GM19193 (cell line): ENCODE data around the gene MIB2.

ENCODE experiments used
- POLR2A ChIP-seq: IDR thresholded peaks from 4 replicates; pipeline ENCODE4 v1.6.1; 2011; ENCODE audit not compliant: insufficient read depth, insufficient read length; ENCODE audit errors: extremely low read depth

MIB2 gene

DNA sequence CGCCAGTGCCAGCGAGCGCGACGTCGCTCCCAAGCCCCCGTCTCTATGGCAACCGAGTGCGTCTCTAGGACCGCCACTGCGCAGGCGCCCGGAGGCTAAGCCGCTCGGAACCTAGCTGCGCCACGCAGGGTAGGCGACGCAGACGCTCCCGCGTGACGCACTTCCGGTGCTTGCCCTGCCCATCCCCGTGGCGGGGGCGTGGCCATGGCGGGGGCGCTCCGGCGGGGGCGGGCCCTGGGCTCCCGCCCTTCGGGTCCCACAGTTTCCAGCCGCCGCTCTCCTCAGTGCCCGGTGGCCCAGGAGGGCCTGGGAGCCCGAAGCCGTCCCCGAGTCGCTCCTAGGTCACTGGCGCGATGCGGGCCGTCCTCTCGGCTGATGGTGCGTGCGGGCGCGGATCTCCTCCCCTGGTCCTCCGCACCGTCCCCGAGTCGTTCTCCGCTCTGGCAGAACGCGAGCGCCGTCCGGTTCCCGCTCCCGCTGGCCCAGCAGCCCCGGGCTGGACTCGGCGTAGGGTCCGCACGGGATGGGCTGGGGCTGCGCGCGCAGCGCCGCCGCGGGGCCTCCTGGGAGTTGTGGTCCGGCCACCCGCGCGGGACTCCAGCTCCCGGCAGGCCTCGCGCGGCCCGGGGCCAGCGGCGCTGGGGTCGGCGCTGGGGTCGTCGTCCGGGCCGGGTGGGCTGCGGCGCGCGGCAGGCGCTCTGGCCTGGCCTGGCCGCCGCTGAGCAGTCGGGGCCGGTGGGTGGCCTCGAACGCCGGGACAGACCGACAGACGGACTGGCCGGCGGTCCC, at the start of gene MIB2:
TSS of gene MIB2 (plus strand) at position 245 of the 789 bp plus-strand sequence. CDS start 7,953 bp downstream, outside the sequence.
- TF ChIP-seq POLR2A: peak; percentile 84

DNA sequence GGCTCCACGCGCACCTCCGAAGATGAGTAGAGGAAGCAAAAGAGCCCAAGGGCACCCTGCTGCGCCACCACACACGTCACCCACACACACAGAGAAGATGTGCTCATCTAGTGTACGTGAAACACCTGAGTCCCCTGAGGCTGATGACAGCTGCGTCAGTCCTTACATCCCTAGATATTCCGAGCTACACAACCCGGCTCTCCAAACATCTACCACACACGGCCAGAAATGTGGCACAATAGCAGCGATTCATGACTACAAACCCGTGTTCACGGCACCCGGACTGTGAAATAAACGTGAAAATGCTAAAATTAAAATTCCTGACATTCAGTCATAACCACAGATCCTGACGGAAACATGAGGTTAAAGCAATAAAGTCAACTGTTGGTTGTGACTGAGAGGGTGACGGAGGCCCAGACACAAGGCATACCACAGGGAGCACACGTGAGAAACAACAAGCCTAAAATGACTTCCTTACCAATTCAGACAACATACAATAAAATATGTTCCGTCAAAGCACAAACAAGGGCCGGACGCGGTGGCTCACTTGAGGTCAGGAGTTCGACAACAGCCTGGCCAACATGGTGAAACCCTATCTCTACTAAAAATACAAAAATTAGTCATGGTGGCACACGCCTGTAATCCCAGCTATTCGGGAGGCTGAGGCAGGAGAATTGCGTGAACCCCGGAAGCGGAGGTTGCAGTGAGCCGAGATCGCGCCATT, 48.0 kb upstream of the MIB2 start:
- no peak for TF ChIP-seq POLR2A

GRCh38 chr1:1567891-1568291, 47.4 kb upstream of the MIB2 start:
- no peak for TF ChIP-seq POLR2A

DNA sequence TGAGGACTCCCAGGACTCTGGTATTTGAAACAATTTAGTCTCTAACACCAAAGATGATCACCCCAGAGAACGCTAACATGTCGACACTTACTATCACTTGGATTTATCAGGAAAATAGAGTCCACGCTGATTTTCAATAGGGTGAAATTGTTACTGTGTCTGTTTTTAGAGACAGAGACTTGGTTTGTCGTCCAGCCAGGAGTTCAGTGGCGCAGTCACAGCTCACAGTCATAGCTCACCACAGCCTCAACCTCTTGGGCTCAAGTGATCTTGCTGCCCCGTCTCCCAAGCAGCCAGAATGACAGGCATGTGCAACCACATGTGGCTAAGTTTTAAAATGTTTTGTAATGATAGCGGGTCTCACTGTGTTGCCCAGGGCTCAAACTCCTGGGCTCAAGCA, 46.0 kb upstream of the MIB2 start:
- no peak for TF ChIP-seq POLR2A

DNA sequence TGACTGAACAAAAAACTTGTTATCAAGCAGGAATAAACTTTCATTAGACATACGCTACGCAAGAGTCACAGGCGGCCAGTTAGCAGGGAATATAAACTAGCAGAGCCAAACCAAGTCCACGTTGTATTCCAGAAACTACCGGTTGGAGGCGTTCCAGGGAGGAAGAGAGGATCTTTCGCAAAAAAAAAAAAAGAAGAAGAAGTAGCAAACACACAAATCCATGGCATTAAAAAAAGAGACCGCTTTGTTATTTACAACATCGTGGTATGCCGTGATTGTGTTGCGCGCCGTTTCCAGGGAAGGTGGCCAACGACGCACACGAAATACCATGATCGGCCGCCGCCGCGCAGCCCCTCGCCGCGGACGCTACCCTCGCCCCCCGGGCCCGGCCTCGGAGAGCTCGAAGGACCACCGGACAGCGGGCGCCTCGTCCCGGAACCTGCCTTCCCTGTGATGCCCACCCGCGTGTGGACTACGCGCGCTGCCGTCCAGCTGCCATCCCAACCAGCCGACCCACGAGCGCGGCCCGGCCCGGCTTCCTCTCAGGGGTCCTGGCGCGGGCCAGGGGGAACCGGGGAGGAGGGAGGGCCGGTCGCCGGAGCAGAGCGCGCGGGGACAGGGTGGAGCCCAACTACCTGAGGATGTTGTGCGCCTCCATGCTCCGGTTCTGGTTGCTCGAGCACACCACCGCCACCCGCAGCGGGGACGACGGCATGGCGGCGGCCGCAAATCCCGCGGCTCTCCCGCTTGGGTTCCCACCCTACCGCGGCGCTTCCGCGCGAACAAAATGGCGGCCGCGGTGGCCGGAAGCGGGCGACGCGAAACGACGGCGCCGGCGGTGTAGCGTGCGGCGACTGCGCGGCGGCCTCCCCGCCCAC, 41.2 kb upstream of the MIB2 start:
- no peak for TF ChIP-seq POLR2A

DNA sequence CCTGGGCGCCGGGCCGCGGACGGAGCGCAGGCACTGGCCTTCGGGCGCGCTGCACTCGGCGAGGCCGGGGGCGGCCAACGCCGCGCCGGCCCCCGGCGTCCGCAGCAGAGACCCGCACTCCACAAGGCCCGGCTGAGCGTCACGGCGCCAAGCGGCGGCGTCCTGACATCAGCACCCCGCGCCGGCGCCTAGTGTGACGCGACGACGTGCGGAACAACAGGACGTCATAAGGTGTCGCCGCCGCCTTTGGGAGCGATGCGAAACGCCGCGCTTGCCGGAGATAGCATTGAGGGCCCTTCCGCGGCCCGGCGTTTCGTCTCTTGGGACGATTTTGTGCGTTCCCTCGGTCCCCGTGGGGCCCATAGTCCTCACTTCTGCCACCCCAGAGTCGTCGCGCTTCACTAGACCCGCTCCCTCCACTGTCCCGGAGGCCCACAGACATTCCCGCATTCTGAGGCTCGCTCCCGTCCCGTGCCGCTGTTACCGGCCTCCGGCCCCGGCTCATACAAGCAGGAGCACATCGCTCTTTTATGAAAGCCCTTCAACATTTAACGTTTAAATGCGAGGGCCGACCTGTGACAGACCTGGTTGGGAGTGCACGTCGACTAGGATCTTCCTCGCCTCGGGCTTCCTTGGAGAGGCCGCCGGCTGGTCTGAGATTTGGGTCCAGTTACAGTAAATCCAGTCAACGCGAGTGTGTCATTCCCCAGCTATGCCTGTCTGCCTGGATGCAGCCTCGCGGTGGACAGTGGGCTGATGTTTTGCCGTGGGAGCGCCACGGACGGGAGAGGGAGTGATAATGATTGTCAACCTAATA, 40.4 kb upstream of the MIB2 start, which contains the start of gene SSU72:
TSS of gene SSU72 (minus strand) at position 143 of the 817 bp plus-strand sequence. CDS start 306 bp downstream, outside the sequence.
- peak; percentile 94 for TF ChIP-seq POLR2A

DNA sequence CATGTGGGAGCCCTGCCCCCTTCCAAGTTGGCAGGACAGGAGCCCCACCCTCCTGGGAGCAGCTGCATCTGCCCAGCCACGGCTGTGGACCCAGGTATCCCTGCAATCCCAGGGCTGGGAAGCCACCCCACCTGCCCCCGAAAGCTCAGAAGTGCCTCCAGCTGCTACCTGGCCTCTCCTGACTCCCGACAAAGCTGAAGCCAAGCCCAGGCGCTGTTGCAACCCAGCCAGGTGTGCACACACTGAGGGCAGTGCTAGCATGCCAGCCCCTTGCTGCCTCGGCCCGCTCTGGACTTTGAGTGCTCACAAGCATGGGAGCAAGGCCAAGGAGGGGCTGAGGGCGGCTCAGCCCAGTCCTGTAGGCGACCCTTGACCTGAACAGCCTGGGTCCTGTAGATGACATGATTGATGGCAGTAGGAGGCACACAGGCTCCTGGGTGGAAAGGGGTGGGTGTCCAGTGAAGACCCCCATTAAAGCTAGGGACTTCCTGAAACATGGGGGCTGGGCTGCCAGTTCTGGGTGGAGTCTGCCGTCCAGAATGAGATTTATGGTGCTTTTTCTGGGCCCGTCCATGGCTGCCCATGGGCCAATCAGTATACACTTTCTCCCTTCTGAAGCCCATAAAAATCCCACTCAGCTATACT, 37.8 kb upstream of the MIB2 start:
- no peak for TF ChIP-seq POLR2A

GRCh38 chr1:1578371-1578940, 36.8 kb upstream of the MIB2 start:
- no peak for TF ChIP-seq POLR2A

DNA sequence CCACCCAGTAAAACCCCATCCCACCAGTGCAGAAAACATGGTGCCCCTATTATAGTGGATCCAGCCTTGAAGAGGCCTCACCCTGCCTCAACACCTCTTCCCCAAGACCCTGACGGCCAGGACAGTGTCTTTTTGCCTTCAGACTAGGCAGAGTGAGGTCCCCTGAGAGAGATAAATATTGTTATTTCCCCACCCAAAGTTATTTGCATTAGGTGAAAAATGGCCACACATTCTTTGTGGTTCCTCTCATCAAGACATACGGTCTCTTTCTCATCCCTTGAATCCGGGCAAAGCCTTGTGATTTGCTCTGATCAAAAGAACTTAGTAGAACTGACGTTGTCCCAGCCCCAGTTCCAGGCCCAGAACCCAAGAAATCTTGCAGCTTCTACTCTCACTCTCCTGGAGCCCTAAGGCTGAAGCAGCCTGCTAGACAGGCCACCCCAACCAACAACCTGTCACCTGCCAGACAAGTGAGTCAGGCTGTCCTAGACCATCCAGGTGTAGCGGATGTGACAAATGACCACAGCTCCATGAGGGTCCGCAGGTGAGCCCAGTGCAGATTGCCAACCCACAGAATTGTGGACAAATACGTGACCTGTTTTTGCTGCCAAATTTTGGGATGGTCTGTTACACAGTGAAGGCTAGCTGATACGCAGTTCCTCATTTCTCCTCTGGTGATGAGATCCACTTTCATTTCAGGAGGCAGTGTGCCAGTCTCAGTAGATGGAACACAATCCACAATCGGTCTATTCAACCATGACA, 32.5 kb upstream of the MIB2 start:
- no peak for TF ChIP-seq POLR2A

DNA sequence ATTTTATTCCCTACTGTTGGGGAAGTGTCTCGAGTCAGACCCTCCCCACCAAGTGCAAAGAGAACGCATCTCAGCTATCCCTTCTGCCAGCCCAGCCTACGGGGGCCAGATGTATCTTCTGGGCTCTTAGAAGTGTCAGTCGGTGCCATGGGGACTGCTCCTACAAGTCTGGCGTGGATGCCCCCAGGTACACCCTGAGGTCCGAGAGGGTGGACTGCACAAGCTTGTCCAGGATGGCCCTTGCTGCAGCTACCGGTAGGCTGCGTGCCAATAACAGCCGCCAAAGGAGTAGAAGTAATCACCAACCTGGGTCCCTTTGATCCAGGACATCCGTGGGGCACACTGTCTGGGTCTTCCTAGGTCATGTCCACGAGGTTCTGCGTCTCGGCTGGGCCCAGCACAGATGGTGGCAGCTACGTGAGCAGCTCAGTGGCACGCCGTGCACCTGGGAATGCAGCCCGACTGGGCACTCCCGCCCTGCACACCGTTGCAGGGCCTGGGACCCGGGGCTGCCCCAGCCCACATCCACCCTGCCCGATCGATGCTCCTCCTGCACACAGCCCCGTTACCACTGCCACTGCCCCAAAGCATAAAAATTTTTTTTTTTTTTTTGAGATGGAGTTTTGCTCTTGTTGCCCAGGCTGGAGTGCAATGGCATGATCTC, 31.8 kb upstream of the MIB2 start:
- no peak for TF ChIP-seq POLR2A

DNA sequence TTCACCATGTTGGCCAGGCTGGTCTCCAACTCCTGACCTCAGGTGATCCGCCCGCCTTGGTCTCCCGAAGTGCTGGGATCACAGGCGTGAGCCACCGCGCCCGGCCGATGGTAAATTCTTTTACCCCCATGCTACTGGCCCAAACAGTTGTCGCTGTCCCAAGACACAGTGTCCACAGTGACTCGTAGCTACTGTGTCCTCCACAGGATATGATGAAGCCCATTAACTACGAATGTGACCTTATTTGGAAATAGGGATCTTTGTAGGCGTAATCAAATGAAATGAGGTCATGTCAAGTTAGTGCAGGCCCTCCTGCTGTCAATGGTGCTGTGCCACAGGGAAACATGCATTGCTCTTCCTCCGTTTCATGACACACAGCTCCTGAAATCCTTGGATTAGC, 23.8 kb upstream of the MIB2 start:
- TF ChIP-seq POLR2A: no peak
